SK-N-SH treated with all-trans-retinoic acid at 6 μM for 48 hours (cell line): Measurements from ENCODE around the gene NRDE2.

Experiments used
- ARNTL ChIP-seq: fragments of 450-650 bp; formaldehyde crosslinking; IDR thresholded peaks from 2 replicates; pipeline ENCODE4 v1.5.0; 2020; ENCODE audit warnings: low read depth, mild to moderate bottlenecking, moderate library complexity, borderline replicate concordance
- OSR1 ChIP-seq: fragments of 250-450 bp; sonication (Bioruptor Pico); IDR thresholded peaks from 2 replicates; pipeline ENCODE4 v1.8.0; 2022; ENCODE audit warnings: moderate library complexity, mild to moderate bottlenecking, inconsistent platforms
- TOX ChIP-seq: fragments of 250-450 bp; sonication (Bioruptor Pico); IDR thresholded peaks from 2 replicates; pipeline ENCODE4 v1.8.0; 2021; ENCODE audit warnings: mild to moderate bottlenecking, moderate library complexity, borderline replicate concordance
- ZNF70 ChIP-seq: fragments of 450-650 bp; formaldehyde crosslinking; IDR thresholded peaks from 2 replicates; pipeline ENCODE4 v1.5.0; 2020; ENCODE audit warnings: mild to moderate bottlenecking, moderate library complexity

DNA sequence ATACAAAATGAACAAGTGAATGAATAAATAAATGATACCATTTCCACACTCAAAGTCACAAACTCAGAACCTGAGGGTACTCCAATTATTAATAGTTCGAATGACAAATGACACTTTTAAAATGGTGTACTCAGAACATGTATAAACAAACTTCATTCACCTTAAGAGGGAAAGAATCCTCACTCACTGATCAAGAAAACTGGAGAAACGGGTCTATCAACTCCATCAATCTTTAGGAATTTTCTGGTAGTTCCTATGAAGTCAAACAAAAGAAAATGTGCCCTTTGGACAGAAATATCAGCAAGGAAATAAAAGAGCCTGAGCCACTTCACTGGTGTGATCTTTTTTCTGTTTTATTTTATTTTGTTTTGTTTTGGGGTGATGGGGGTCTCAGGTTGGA lies 5.2 kb upstream of the NRDE2 start:
- TF ChIP-seq OSR1 (CRISPR knock-in tag) (no peak), ARNTL (CRISPR knock-in tag) (no peak), TOX (CRISPR knock-in tag) (no peak), ZNF70 (CRISPR knock-in tag) (no peak)
